Stimulated activated CD8-positive, alpha-beta memory T cell treated with anti-CD3 and anti-CD28 coated beads, Interleukin-15, amount 100 ng/mL, for 1 hour (primary cell): ENCODE data around the gene TRIM14.
A peak's percentile ranks its signal among the peaks of the same experiment; 100 is the strongest.
"Not testable (repeated sequence)": the region's sequence is repeated elsewhere in the genome, so short reads cannot be mapped to it uniquely, and the experiment has no call there.

Experiments used
- DNase-seq: peaks from one replicate; pipeline ENCODE4 v3.0.0-alpha.2; 2020; ENCODE audit warnings: low read depth

Gene TRIM14

DNA sequence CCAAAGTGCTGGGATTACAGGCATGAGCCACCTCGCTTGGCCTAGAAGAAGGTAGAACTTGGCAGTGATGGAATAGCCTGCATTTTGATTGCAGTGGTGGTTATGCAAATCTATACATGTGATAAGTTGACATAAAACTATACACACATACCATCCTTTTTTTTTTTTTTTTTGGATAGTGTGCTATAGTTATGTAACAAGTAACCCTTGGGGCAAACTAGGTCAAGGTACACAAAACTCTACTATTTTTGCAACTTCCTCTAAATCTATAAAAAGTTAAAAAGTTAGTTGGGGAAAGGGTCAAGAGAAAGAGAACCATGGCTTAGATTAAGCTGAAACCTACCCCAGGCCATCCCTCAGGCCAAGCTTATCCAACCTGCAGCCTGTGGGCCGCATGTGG, 11.1 kb downstream of the TRIM14 start:
- no peak for DNase-seq

- DNase-seq: no peak
Observed at GRCh38 chr9:98105006-98105405, 14.0 kb downstream of the TRIM14 start.

- DNase-seq: no peak
Observed at GRCh38 chr9:98104445-98104881, 14.6 kb downstream of the TRIM14 start.

DNA sequence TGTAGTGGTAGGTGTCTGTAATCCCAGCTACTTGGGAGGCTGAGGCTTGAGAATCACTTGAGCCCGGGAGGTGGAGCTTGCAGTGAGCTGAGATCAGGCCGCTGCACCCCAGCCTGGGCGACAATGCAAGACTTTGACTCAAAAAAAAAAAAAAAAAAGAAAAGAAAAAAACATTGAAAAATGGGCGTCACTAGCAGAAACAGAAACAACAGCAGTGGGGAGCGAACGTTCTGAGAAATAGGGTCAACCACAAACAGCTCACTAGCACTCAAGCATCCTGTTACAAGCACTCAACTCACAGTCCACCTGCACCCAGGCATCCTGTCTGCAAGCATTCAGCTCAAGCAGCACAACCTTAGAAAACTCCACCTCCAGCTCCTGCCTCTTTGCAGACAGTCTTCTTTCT, 17.2 kb downstream of the TRIM14 start:
- peak; percentile 51 for DNase-seq

- DNase-seq: no peak
Observed at GRCh38 chr9:98101416-98101815, 17.6 kb downstream of the TRIM14 start.

- DNase-seq: no peak
Observed at GRCh38 chr9:98100456-98100855, 18.6 kb downstream of the TRIM14 start.

GRCh38 chr9:98099898-98100297, 19.1 kb downstream of the TRIM14 start:
- no peak for DNase-seq

DNA sequence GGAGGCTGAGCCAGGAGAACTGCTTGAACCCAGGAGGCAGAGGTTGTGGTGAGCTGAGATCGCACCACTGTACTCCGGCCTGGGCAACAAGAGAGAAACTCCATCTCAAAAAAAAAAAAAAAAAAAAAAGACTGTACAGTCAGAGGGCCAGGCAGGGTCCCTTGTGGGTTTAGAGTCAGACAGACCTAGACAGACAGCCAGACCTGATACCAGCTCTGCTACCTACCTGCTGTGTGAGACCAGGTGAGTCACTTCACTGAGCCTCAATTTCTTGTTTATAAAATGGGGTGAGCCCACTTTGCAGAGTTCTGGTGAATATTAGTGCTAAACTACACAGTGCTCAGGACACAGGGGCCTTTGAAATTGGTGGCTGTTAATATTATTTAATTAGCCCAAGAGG, 19.7 kb downstream of the TRIM14 start:
- DNase-seq: no peak

- DNase-seq: no peak
Observed at GRCh38 chr9:98097836-98098235, 21.2 kb downstream of the TRIM14 start.

DNA sequence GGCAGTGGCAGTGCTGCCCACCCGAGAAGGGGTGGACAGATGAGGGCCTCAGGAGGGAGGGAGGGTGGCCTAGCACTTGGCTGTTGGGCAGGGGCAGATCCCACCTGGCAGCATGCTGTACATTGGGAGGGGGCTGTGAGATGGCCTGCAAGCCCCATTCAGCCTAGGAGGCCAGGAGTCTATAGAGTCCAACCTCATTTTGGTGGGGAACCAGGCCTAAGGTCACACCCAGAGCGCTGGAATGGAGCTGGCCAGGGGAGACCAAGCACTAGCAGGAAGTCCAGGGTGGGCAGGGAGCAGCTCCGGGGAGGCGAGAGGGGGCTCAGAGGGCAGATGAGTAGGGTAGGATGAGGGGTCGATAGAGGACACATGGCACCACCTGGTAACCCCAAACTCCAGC, 22.9 kb downstream of the TRIM14 start:
- no peak for DNase-seq

DNA sequence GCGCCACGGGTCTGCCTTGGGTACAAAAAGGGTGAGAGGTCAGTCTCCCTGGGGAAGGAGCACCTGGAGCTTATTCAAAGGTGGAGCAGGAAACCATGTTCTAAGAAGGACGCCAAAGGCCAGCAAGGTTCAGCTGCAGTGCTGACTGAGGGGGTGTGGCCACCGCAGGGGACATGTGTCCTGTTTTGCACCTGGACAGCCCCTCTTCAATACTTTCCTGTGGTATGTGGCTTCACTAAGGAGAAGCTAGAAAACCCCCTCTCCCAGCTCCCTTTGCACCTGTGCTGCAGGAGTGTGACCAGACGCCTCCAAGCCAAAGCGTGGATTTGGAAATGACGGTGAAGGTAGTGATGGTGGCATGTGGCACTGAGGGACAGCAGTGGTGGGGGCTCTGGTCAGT, 23.6 kb downstream of the TRIM14 start:
- no peak for DNase-seq

DNA sequence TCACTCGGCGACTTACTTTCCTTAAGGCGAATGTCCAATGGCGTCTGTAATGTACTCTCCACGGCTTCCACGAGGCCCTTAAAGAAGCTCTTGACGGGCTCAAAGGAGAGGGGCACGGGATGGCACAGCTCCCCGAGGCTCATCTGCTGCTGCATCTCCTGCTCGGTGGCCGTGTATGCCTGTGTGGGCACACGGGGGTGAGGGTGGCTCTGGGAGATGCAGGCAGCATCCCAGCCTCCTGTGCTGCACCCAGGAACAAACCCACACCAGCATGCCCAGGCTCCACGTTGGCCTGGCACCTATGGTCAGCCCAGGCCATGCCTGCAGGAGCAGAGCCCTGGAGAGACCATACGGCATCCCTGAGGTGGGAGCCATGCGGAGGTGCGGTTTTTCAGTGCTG, 24.2 kb downstream of the TRIM14 start:
- DNase-seq: no peak

- no peak for DNase-seq
Observed at GRCh38 chr9:98094316-98094715, 24.7 kb downstream of the TRIM14 start.

- DNase-seq: no peak
Observed at GRCh38 chr9:98092613-98092931, 26.4 kb downstream of the TRIM14 start.

- no peak for DNase-seq
Observed at GRCh38 chr9:98091735-98092612, 27.0 kb downstream of the TRIM14 start.

DNA sequence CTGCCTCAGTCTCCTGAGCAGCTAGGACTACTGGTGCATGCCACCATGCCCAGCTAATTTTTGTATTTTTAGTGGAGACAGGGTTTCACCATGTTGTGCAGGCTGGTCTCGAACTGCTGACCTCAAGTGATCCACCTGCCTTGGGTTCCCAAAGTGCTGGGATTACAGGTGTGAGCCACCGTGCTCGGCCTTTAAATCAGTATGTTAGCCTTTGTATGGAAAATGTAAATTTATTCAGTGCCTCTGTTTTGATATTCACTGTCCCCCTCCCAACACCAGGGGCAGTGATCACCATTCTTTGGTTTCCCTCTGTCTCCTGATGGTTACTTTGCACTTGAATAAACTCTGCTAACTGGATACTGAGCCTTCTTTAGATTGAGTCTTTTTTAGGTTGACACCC, 28.3 kb downstream of the TRIM14 start:
- not testable (repeated sequence) for DNase-seq

DNA sequence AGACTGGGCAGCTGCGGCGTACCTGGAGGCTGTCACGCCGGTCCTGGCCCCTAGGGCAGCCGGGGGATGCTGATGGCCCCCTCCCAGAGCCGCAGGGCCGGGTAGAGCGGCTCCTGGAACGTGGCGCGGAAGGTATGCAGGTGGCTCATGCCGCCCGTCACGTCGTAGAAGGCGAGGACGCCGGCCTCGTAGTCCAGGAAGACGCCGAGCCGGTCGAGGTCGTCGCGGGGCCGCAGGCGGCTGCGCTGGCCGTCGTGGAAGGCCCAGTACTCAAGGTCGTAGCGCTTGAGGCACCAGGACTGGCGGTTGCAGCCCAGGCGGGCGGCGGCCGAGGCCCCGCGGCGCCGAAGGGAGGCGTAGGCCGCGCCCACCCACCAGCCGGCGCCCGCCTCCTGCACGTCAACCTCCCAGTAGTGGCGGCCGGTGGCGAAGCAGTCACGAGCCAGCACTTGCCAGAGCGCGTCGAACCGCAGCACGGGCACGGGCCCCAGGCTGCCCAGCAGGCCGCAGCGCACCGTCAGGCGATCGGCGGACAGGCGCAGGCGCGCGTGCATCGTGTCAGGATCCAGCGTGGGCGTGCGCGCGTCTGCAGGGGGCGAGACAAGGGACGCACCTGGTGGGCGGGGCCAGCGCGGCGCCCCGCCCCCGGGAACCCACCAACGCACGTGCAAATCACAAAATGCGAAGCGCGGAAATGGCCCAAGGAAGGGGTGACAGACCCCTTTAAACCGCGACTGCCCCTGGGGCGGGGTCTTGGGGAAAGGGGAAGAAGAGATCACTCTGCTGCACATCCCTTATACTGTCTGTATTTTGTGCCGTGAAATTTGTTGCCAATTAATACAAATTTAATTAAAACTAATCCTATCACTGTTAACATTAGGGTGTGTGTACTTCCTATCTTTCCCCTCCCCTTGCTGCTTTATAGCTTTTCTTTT, 31.3 kb downstream of the TRIM14 start:
- no peak for DNase-seq

GRCh38 chr9:98086461-98086860, 32.6 kb downstream of the TRIM14 start:
- DNase-seq: no peak

DNA sequence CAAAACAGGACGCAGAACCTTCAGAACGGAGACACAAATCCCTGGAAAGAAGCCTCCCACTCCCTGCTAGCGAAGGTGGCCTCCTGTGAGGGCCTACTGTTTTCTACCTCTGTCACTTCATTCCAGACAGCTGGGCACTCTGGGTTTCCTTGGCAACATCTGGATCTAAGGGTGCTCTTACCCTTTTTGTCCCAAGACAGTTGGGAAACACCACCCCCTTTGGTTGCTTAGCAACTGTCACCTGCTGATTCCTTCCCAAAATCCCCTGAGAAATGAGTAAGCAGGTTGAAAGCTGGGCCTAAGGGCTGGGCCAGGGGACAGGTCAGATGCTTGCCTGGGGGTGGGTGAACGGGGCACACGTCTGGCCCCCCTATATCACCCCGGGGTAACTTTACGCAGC, 33.1 kb downstream of the TRIM14 start:
- DNase-seq: no peak

GRCh38 chr9:98085058-98085457, 34.0 kb downstream of the TRIM14 start:
- DNase-seq: no peak

DNA sequence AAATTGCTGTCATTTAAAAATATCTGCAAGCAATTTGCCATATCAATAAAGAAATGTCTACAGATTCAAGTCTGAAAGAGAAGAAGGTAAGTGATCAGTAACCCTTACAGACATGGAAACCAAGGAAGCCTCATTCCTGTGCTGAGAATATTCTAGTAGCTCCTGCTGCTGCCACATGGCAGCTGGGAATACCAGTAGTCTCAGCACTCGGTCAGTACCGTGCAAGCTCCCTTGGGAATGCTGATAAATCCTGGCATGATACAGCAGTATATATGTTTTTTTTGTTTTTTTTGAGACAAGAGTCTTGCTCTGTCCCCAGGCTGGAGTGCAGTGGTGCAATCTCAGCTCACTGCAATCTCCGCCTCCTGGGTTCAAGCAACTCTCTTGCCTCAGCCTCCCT, 34.6 kb downstream of the TRIM14 start:
- no peak for DNase-seq

GRCh38 chr9:98083566-98084183, 35.3 kb downstream of the TRIM14 start:
- DNase-seq: no peak

DNA sequence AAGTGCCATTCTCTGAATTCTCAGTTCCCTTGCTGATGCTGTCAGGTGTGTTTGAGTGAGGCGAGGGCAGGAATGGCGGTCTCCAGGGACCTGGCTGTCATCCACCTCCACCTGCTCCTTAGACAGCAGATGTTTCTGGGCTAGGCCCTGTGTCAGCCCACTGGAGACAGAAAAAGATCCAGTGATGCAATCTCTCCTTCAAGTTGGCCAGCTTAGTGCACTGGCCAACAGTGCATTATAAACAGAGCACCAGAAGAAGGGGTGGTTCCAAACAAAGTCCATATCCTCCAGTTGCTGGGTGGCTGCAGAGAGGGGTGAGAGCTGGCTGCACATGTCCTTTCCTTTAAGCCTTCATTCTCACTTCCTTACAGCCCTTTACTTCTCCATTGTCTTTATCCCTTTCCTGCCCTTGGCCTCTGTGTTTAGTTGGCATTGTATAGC, 35.9 kb downstream of the TRIM14 start:
- no peak for DNase-seq
